K562 (cell line): Measurements from ENCODE around the gene GPD2. TPM values are rescaled to one million over a fixed set of nuclear protein-coding genes. Genes with fewer than 3 reads are reported as not detected.

Source experiments
- ATAC-seq: fragments of 200-7000 bp; cut with Tn5 transposase; 3 replicates; pipeline ENCODE4 v1.9.1; 2020; ENCODE audit warnings: moderate library complexity
- BruUV-seq: library from RNA; stranded (reverse); fragments of 400-500 nt; replicated peaks from 2 replicates; lab custom pipeline; 2021; lab: Mats Ljungman, UMichigan
- CTCF ChIA-PET: fragments of 300-600 bp; formaldehyde crosslinking; extraction: SDS; loops from one replicate; lab custom pipeline; 2021; ENCODE audit warnings: low intra/inter-chr PET ratio; lab: Yijun Ruan, JAX
- POLR2A ChIA-PET: fragments of 300-600, 350-650 bp; sonication (Branson Sonifier 250); formaldehyde crosslinking; extraction: SDS; loops from one replicate; lab custom pipeline; 2021; ENCODE audit warnings: antibody characterized with exemption, inconsistent platforms; lab: Yijun Ruan, JAX
- DNase-seq, 4 experiments: peaks; one replicate each; pipeline versions ENCODE4 v3.0.0 to v3.0.0-alpha.2; 2011 to 2018; ENCODE audit warnings: low spot score in 3 of 4, mixed read lengths in 3 of 4; ENCODE audit errors: extremely low read depth in 1 of 4
- FAIRE-seq: peaks from 2 replicates; lab custom pipeline; 2011; peaks lifted over from hg19 to GRCh38; lab: Jason Lieb, UNC
- H2AFZ ChIP-seq: 2 replicates; pipeline ENCODE4 v1.6.0; 2011; ENCODE audit warnings: low read depth, low read length, control low read depth, inconsistent platforms
- H3K27ac ChIP-seq: fragments of 200-600 bp; 3 replicates; pipeline ENCODE4 v1.8.0; 2011; ENCODE audit warnings: low read depth, mild to moderate bottlenecking, control low read depth, inconsistent platforms, low read length, moderate library complexity, mixed read lengths; ENCODE audit errors: extremely low read depth
- H3K27me3 ChIP-seq, 2 experiments: fragments of 300-600 bp in 1 of 2; 2 replicates in 1 of 2; 3 replicates in 1 of 2; pipeline versions ENCODE4 v1.6.0 to v1.8.0; 2011; ENCODE audit warnings: inconsistent platforms in 2 of 2, low read length in 2 of 2, mild to moderate bottlenecking in 1 of 2, mixed read lengths in 1 of 2, moderate library complexity in 1 of 2; ENCODE audit not compliant: control insufficient read depth in 2 of 2, insufficient read depth in 2 of 2
- H3K36me3 ChIP-seq: fragments of 300-600 bp; 3 replicates; pipeline ENCODE4 v1.8.0; 2011; ENCODE audit warnings: mild to moderate bottlenecking, low read length, inconsistent platforms; ENCODE audit not compliant: control insufficient read depth, insufficient read depth
- H3K4me1 ChIP-seq, 2 experiments: fragments of 200-600 bp in 1 of 2; replicated peaks in 1 of 2; 2 replicates in 1 of 2; 3 replicates in 1 of 2; pipeline versions ENCODE4 v1.5.1 to v1.8.0; 2011; ENCODE audit warnings: inconsistent platforms in 2 of 2, low read length in 2 of 2, mild to moderate bottlenecking in 1 of 2, mixed read lengths in 1 of 2, moderate library complexity in 1 of 2; ENCODE audit not compliant: control insufficient read depth in 2 of 2, insufficient read depth in 2 of 2
- H3K4me2 ChIP-seq: 2 replicates; pipeline ENCODE4 v1.6.1; 2011; ENCODE audit warnings: low read length, control low read depth, inconsistent platforms, mixed read lengths; ENCODE audit not compliant: insufficient read depth
- H3K4me3 ChIP-seq: fragments of 200-600 bp; sonication (generic), shearing (Covaris generic); 2 replicates; pipeline ENCODE4 v1.5.1; 2016; ENCODE audit warnings: control low read depth, inconsistent platforms
- H3K79me2 ChIP-seq: fragments of 200-600 bp; 3 replicates; pipeline ENCODE4 v1.8.0; 2011; ENCODE audit warnings: low read length, inconsistent platforms; ENCODE audit not compliant: control insufficient read depth, insufficient read depth
- H3K9ac ChIP-seq, 2 experiments: 2 replicates each; pipeline versions ENCODE4 v1.6.0 to v1.6.1; 2011; ENCODE audit warnings: low read depth in 2 of 2, low read length in 2 of 2, control low read depth in 1 of 2, inconsistent platforms in 1 of 2, mild to moderate bottlenecking in 1 of 2, mixed read lengths in 1 of 2; ENCODE audit not compliant: insufficient read depth in 1 of 2
- H3K9me1 ChIP-seq: one replicate; pipeline ENCODE4 v1.6.0; 2011; ENCODE audit warnings: inconsistent platforms, mild to moderate bottlenecking, low read length, moderate library complexity; ENCODE audit not compliant: control insufficient read depth, insufficient read depth
- H3K9me3 ChIP-seq: replicated peaks from 2 replicates; pipeline ENCODE4 v1.5.1; 2011; ENCODE audit warnings: low read depth, low read length, inconsistent platforms; ENCODE audit not compliant: control insufficient read depth, insufficient read depth
- H4K20me1 ChIP-seq: replicated peaks from 2 replicates; pipeline ENCODE4 v1.6.1; 2011; ENCODE audit warnings: low read length, inconsistent platforms, mixed read lengths; ENCODE audit not compliant: control insufficient read depth, insufficient read depth
- CBFA2T3 ChIP-seq: fragments of 450-650 bp; IDR thresholded peaks from 2 replicates; pipeline ENCODE4 v1.6.1; 2017
- HLTF ChIP-seq: fragments of 450-650 bp; IDR thresholded peaks from 2 replicates; pipeline ENCODE4 v1.6.1; 2016
- RCOR1 ChIP-seq, 2 experiments: IDR thresholded peaks; 2 replicates each; pipeline ENCODE4 v1.6.1; 2012; ENCODE audit warnings: low read depth in 2 of 2, low read length in 2 of 2, borderline replicate concordance in 1 of 2, improper control_type of control experiment in 1 of 2
- ZNF274 ChIP-seq: IDR thresholded peaks from 2 replicates; pipeline ENCODE4 v1.6.1; 2011; ENCODE audit warnings: low read depth, mild to moderate bottlenecking, low read length, moderate library complexity, borderline replicate concordance
- WGBS: fragments of 100-300 bp; shearing (Covaris generic); methylation state at CpG from one replicate; pipeline ENCODE4 v1.1.6; 2016; ENCODE audit warnings: low coverage, mixed read lengths; ENCODE audit not compliant: insufficient coverage; ENCODE audit errors: missing lambda C conversion rate; 5-methylcytosine and 5-hydroxymethylcytosine counted together
- in situ Hi-C: fragments of 300-500 bp; cut with MboI; formaldehyde crosslinking; loops from 4 replicates; pipeline ENCODE4 v1.15.0; 2018; ENCODE audit warnings: inconsistent platforms, mixed read lengths
- intact Hi-C: fragments of 100-400 bp; cut with micrococcal nuclease; formaldehyde crosslinking; loops from 2 replicates; pipeline ENCODE4 v1.14.2; 2022
- polyA plus RNA-seq, 8 experiments: library from polyadenylated mRNA; depleted of rRNA in 4 of 8; stranded (reverse) in 5 of 8; unstranded in 3 of 8; fragments of >200 nt; fragmentation: Nextera tagmentation in 2 of 8; fragmentation: Illumina TruSeq in 1 of 8; extraction: Ambion mirVana in 2 of 8; extraction: Trizol in 1 of 8; gene quantifications; 2 replicates each; pipeline versions ENCODE4 v1.2.1 to v1.2.3, GENCODE V29; 2011 to 2014; ENCODE audit warnings: inconsistent platforms in 1 of 8, missing spikeins in 1 of 8
- total RNA-seq, 7 experiments: library from RNA; depleted of rRNA in 6 of 7; stranded (reverse); fragments of >200 nt in 6 of 7; fragmentation: Illumina TruSeq in 2 of 7; extraction: Trizol in 2 of 7; gene quantifications; 2 replicates each; pipeline versions ENCODE4 v1.2.1 to v1.2.3, GENCODE V29; 2011 to 2021; ENCODE audit warnings: low replicate concordance in 1 of 7
- TF ChIP-seq, protein P1 (sequence below): fragments of 450-650 bp; IDR thresholded peaks from 2 replicates; pipeline ENCODE4 v1.6.1; 2016; ENCODE audit warnings: mild to moderate bottlenecking, moderate library complexity

GPD2 gene
- total and polyA plus RNA-seq, 9 of the 15 experiments (the other 6 are each of a cell fraction or from before 2014, with no cell fraction given) = 5.2 to 39.2 (median 19.0) TPM

DNA sequence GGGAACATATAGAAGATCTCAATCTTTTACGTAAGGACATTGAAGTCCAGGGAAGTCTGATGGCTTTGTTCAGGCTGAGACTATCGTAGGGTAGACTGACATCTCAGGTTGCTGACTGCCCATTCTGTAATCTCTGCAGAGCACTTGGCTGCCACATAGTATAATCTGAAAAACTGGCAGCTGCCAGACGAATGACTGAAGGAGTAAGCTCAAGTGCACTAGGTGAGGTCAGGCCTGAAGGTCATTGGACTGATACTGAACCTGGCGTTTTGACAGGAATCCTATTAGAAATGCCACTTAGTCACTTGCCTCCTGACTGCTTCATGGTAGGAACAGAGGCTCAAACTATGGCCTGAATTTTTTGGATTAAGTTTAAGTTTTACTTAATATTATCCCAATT lies 23.5 kb downstream of the GPD2 start:
- BruUV-seq = no TSS peak
- Histone ChIP-seq H3K36me3 (no peaks in the 10 kb centered on the region), H2AFZ (no peak overlapping the region), H3K4me2 (no peak overlapping the region), H3K27me3 (no peaks in the 10 kb centered on the region), H3K27ac (no peak overlapping the region), H3K4me3 (no peak overlapping the region), H3K4me1 (no peaks in the 10 kb centered on the region), H3K9ac (no peak overlapping the region), H4K20me1 (no peaks in the 10 kb centered on the region), H3K79me2 (0 out of 3 replicates have a peak, but pooled peaks cover 2% of the 10 kb centered on the region), H3K9me3 (no peaks in the 10 kb centered on the region), H3K9me1 (no peaks in the 10 kb centered on the region)
- DNase-seq (no peak), FAIRE-seq (no peak), ATAC-seq (no peak)
- intact Hi-C loops = no loop called here
- 9% methylated on average over 4 of the region's 4 CpGs for WGBS
- in situ Hi-C loops = no loop called here
- CTCF ChIA-PET = no interaction called here
- POLR2A ChIA-PET = interaction anchor here (0.6 to 1.2 kb wide), 2 partner anchors 13 to 27 kb away, joined by 3 read pairs; no protein-coding TSS in a partner anchor
- peak; percentile 30 for TF ChIP-seq CBFA2T3
- no peak for TF ChIP-seq RCOR1 (IDR thresholded peaks at IDR 0.05; ENCODE audit: borderline replicate concordance in 1 of 2, low read depth in 2 of 2, low read length in 2 of 2)

DNA sequence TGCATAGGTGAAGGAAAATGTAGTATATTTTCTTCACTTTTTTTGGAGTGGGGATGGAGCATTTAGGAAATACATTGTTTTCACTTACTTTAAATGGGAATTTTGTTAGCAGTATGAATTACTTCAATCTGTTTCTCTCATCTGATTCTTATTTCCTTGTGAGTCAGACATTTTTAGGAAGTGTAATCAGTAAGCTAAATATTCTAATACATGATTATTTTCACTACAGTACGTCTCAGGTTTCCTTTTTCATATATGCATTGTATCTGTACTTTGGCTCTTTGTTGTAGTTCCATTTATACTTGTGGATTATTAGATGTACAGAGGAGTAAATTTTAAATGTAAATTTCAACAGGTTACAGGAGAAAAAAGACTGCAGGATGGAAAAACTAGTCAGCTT lies 27.9 kb downstream of the GPD2 start:
- in situ Hi-C loops (no loop called here), intact Hi-C loops (no loop called here)
- Histone ChIP-seq H3K9me3 (no peaks in the 10 kb centered on the region), H3K4me1 (peaks cover 0 to 4% of the 10 kb centered on the region in 2 experiments; a peak in 3 of 5 replicates), H2AFZ (no peak overlapping the region), H3K27me3 (no peaks in the 10 kb centered on the region), H3K27ac (no peak overlapping the region), H3K9me1 (no peaks in the 10 kb centered on the region), H3K4me2 (no peak overlapping the region), H3K4me3 (no peak overlapping the region), H4K20me1 (no peaks in the 10 kb centered on the region), H3K79me2 (peaks cover 6% of the 10 kb centered on the region; the same call in 2 of the 3 replicates), H3K36me3 (no peaks in the 10 kb centered on the region), H3K9ac (no peak overlapping the region)
- ChIA-PET POLR2A (interaction anchor here (0.8 kb wide), 1 partner anchor 11 kb away, joined by 3 read pairs; no protein-coding TSS in a partner anchor), CTCF (no interaction called here)
- 48% methylated on average over 1 of the region's 1 CpG for WGBS
- DNase-seq (no peak), ATAC-seq (no peak), FAIRE-seq (no peak)
- BruUV-seq = no TSS peak
- no peak for TF ChIP-seq HLTF
- TF ChIP-seq, protein P1, sequence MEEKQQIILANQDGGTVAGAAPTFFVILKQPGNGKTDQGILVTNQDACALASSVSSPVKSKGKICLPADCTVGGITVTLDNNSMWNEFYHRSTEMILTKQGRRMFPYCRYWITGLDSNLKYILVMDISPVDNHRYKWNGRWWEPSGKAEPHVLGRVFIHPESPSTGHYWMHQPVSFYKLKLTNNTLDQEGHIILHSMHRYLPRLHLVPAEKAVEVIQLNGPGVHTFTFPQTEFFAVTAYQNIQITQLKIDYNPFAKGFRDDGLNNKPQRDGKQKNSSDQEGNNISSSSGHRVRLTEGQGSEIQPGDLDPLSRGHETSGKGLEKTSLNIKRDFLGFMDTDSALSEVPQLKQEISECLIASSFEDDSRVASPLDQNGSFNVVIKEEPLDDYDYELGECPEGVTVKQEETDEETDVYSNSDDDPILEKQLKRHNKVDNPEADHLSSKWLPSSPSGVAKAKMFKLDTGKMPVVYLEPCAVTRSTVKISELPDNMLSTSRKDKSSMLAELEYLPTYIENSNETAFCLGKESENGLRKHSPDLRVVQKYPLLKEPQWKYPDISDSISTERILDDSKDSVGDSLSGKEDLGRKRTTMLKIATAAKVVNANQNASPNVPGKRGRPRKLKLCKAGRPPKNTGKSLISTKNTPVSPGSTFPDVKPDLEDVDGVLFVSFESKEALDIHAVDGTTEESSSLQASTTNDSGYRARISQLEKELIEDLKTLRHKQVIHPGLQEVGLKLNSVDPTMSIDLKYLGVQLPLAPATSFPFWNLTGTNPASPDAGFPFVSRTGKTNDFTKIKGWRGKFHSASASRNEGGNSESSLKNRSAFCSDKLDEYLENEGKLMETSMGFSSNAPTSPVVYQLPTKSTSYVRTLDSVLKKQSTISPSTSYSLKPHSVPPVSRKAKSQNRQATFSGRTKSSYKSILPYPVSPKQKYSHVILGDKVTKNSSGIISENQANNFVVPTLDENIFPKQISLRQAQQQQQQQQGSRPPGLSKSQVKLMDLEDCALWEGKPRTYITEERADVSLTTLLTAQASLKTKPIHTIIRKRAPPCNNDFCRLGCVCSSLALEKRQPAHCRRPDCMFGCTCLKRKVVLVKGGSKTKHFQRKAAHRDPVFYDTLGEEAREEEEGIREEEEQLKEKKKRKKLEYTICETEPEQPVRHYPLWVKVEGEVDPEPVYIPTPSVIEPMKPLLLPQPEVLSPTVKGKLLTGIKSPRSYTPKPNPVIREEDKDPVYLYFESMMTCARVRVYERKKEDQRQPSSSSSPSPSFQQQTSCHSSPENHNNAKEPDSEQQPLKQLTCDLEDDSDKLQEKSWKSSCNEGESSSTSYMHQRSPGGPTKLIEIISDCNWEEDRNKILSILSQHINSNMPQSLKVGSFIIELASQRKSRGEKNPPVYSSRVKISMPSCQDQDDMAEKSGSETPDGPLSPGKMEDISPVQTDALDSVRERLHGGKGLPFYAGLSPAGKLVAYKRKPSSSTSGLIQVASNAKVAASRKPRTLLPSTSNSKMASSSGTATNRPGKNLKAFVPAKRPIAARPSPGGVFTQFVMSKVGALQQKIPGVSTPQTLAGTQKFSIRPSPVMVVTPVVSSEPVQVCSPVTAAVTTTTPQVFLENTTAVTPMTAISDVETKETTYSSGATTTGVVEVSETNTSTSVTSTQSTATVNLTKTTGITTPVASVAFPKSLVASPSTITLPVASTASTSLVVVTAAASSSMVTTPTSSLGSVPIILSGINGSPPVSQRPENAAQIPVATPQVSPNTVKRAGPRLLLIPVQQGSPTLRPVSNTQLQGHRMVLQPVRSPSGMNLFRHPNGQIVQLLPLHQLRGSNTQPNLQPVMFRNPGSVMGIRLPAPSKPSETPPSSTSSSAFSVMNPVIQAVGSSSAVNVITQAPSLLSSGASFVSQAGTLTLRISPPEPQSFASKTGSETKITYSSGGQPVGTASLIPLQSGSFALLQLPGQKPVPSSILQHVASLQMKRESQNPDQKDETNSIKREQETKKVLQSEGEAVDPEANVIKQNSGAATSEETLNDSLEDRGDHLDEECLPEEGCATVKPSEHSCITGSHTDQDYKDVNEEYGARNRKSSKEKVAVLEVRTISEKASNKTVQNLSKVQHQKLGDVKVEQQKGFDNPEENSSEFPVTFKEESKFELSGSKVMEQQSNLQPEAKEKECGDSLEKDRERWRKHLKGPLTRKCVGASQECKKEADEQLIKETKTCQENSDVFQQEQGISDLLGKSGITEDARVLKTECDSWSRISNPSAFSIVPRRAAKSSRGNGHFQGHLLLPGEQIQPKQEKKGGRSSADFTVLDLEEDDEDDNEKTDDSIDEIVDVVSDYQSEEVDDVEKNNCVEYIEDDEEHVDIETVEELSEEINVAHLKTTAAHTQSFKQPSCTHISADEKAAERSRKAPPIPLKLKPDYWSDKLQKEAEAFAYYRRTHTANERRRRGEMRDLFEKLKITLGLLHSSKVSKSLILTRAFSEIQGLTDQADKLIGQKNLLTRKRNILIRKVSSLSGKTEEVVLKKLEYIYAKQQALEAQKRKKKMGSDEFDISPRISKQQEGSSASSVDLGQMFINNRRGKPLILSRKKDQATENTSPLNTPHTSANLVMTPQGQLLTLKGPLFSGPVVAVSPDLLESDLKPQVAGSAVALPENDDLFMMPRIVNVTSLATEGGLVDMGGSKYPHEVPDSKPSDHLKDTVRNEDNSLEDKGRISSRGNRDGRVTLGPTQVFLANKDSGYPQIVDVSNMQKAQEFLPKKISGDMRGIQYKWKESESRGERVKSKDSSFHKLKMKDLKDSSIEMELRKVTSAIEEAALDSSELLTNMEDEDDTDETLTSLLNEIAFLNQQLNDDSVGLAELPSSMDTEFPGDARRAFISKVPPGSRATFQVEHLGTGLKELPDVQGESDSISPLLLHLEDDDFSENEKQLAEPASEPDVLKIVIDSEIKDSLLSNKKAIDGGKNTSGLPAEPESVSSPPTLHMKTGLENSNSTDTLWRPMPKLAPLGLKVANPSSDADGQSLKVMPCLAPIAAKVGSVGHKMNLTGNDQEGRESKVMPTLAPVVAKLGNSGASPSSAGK = no peak
- no peak for TF ChIP-seq ZNF274
